LNCAP (cell line): Measurements from ENCODE around the gene CRISPLD2.

Experiments
- TF ChIP-seq, protein P1 (sequence below): fragments of 450-650 bp; IDR thresholded peaks from 2 replicates; pipeline ENCODE4 v1.5.1; 2017; ENCODE audit warnings: mild to moderate bottlenecking

Gene CRISPLD2

DNA sequence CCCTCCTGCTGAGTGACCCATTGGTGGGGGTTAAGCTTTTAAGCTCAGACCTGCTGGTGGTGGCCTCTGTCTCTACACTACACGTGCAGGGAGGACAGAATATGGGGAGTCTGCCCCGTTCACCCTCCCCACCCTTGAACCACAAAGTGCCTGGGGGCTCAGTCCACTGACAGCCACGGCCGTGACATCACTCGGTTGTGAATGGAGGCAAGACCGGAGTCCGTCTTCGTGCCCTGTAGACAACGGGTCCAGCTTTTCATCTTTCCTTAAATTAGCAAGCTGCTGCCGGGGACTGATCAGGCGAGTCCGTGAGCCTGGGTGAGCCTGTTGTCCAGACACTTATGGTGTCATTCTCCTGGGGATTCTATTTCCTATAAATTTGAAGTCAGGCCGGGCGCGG is 67.4 kb downstream of the CRISPLD2 start:
- TF ChIP-seq, protein P1, sequence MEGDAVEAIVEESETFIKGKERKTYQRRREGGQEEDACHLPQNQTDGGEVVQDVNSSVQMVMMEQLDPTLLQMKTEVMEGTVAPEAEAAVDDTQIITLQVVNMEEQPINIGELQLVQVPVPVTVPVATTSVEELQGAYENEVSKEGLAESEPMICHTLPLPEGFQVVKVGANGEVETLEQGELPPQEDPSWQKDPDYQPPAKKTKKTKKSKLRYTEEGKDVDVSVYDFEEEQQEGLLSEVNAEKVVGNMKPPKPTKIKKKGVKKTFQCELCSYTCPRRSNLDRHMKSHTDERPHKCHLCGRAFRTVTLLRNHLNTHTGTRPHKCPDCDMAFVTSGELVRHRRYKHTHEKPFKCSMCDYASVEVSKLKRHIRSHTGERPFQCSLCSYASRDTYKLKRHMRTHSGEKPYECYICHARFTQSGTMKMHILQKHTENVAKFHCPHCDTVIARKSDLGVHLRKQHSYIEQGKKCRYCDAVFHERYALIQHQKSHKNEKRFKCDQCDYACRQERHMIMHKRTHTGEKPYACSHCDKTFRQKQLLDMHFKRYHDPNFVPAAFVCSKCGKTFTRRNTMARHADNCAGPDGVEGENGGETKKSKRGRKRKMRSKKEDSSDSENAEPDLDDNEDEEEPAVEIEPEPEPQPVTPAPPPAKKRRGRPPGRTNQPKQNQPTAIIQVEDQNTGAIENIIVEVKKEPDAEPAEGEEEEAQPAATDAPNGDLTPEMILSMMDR = no peak

DNA sequence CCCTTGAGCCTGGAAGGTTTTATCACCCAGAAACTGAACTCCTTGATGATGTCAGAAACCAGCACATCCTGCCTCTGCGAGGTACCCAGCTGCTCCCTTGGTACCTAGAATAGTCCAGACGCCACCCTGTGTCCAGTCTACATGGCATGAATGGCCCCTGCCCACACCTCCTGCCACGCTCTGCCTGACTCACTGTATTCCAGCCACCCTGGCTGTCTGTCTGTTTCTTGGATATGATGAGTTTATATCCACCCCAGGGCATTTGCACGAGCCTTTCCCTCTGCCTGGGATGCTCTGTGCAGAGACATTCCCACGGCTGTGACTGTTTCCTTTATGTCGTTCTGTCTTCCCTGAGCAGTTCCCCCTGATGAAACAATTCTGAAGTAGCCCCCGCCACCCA is 68.7 kb downstream of the CRISPLD2 start:
- TF ChIP-seq, protein P1 = no peak

DNA sequence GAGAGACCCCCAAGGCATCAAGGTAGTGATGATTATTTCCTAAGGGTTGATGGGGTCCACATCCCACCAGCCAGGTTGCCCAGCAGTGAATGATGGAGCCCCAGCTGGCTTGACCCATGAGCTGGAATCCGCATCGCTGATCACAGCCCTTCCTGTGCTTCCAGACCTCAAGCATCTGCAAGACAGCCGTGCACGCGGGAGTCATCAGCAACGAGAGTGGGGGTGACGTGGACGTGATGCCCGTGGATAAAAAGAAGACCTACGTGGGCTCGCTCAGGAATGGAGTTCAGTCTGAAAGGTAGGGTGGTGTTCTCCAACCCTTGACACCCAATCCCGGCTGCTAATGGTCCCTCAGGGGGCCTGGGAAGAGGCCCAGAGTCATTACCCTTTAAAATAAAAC is 69.3 kb downstream of the CRISPLD2 start:
- TF ChIP-seq, protein P1 = no peak

DNA sequence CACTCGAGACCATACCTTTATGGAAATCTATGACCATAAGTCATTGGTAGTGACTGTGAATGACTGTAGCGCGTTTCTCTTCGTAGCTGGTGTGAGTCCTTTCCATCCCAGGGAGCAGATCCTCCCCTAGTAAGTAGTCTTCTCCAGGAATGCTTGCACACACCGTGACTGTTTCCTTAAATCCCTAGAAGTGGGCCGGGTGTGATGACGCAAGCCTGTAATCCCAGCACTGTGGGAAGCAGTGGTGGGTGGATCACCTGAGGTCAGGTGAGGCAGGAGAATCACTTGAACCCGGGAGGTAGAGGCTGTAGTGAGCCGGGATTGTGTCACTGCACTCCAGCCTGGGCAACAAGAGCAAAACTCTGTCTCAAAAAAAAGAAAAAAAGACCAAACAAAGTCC is 70.6 kb downstream of the CRISPLD2 start:
- TF ChIP-seq, protein P1 = no peak

DNA sequence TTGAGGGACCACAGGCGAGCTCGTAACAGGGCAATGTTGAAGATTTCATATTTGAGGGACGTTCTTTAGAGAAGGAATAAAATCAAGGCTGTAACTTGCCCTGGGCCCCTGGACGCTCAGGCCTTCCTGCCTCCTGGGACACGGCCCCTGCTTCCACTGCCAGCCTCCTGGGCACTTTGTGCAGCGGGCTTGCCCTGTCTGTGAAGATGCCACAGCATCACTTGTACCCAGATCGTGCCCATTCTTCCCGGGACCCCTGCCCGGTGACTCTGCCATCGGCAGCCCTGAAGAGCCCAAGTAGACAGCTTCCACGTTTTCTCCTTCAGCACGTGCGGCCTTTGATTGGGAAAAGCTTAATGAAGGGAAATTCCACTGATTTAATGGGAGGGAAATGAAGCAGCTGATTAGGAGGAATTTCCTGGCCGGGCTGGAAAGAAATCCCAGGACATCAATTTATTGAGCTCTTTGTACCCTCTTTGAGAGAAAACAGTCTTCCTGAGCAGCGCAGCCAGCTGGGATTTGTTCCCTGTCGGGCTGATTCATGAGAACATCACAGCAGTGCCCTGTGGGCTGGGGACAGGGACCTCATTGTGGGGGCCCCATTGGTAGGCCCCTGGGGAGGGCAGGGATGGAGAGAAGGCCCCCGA is 71.5 kb downstream of the CRISPLD2 start:
- TF ChIP-seq, protein P1 = no peak

DNA sequence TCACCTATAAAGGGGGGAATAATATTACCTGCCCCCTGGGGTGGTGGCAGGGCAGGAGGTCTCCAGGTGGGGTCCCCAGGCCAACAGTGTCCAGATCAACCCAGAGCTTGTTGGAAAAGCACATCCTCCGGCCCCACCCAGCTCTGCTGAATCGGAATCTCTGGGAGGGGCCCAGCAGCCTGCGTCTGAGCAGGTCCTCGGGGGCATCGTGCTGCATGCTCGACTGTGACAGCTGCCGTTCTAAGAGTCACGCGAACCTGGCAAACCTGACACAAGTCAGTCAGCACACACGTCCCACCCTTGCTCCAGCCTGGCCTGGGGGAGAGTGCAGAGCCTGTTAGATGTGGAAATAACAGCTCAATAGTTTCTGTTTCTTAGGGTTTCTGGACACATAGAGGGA is 72.3 kb downstream of the CRISPLD2 start:
- TF ChIP-seq, protein P1 = no peak

DNA sequence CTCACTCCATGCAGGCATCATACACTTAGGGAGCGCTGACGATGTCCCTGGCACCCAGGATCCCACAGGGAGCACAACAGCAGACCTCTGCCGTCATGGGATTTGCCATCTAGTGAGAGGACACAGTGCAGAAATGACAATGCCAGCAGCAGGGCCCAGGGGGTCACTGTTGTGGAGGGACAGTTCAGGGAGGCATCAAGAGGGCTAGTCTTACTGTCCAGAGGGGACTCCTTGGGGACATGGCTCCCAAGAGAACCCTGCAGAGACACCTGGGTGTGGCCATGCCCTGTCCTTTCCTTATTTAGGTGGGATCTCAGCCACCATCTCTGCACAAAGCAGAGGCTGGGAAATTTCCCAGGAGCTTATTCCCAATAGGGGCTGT is 73.7 kb downstream of the CRISPLD2 start:
- TF ChIP-seq, protein P1 = no peak
